Measurements from ENCODE around the gene LDLRAD3.
"Not testable (repeated sequence)": the region's sequence is repeated elsewhere in the genome, so short reads cannot be mapped to it uniquely, and the experiment has no call there.

Gene LDLRAD3

GRCh38 chr11:35990816-35991215 lies 47.0 kb downstream of the LDLRAD3 start:
- DNase-seq (ENCODE audit: low read depth in 2 of 3, low spot score in 1 of 3) = no peak

- no peak for DNase-seq (ENCODE audit: low read depth in 2 of 3, low spot score in 1 of 3)
These were observed 48.7 kb downstream of the LDLRAD3 start for GRCh38 chr11:35992548-35992947.

GRCh38 chr11:35994421-35994820 lies 50.6 kb downstream of the LDLRAD3 start:
- DNase-seq (ENCODE audit: low read depth in 2 of 3, low spot score in 1 of 3) = no peak

GRCh38 chr11:35995681-35996271 lies 51.9 kb downstream of the LDLRAD3 start:
- DNase-seq (ENCODE audit: low read depth in 2 of 3, low spot score in 1 of 3) = no peak

GRCh38 chr11:35997902-35998520 lies 54.1 kb downstream of the LDLRAD3 start:
- no peak for DNase-seq (ENCODE audit: low read depth in 2 of 3, low spot score in 1 of 3)

GRCh38 chr11:35998634-35999033 lies 54.8 kb downstream of the LDLRAD3 start:
- DNase-seq (ENCODE audit: low read depth in 2 of 3, low spot score in 1 of 3) = no peak

- no peak for DNase-seq (ENCODE audit: low read depth in 2 of 3, low spot score in 1 of 3)
These were observed 56.8 kb downstream of the LDLRAD3 start for GRCh38 chr11:36000616-36001190.

- no peak for DNase-seq (ENCODE audit: low read depth in 2 of 3, low spot score in 1 of 3)
These were observed 58.3 kb downstream of the LDLRAD3 start for GRCh38 chr11:36002196-36002595.

- DNase-seq (ENCODE audit: low read depth in 2 of 3, low spot score in 1 of 3) = no peak
These were observed 58.9 kb downstream of the LDLRAD3 start for GRCh38 chr11:36002796-36003195.

- no peak for DNase-seq (ENCODE audit: low read depth in 2 of 3, low spot score in 1 of 3)
These were observed 62.7 kb downstream of the LDLRAD3 start for GRCh38 chr11:36006556-36006955.

GRCh38 chr11:36007127-36007655 lies 63.3 kb downstream of the LDLRAD3 start:
- no peak for DNase-seq (ENCODE audit: low read depth in 2 of 3, low spot score in 1 of 3)

GRCh38 chr11:36008584-36008983 lies 64.7 kb downstream of the LDLRAD3 start:
- no peak for DNase-seq (ENCODE audit: low read depth in 2 of 3, low spot score in 1 of 3)

GRCh38 chr11:36009473-36009872 lies 65.6 kb downstream of the LDLRAD3 start:
- DNase-seq (ENCODE audit: low read depth in 2 of 3, low spot score in 1 of 3) = no peak

GRCh38 chr11:36010010-36010740 lies 66.3 kb downstream of the LDLRAD3 start:
- no peak for DNase-seq (ENCODE audit: low read depth in 2 of 3, low spot score in 1 of 3)

GRCh38 chr11:36011574-36011973 lies 67.7 kb downstream of the LDLRAD3 start:
- DNase-seq (ENCODE audit: low read depth in 2 of 3, low spot score in 1 of 3) = no peak

- no peak for DNase-seq (ENCODE audit: low read depth in 2 of 3, low spot score in 1 of 3)
These were observed 68.6 kb downstream of the LDLRAD3 start for GRCh38 chr11:36012455-36012854.

GRCh38 chr11:36012979-36013378 lies 69.1 kb downstream of the LDLRAD3 start:
- DNase-seq (ENCODE audit: low read depth in 2 of 3, low spot score in 1 of 3) = no peak

- DNase-seq (ENCODE audit: low read depth in 2 of 3, low spot score in 1 of 3) = not testable (repeated sequence)
These were observed 69.6 kb downstream of the LDLRAD3 start for GRCh38 chr11:36013446-36013845.

GRCh38 chr11:36013950-36014897 lies 70.4 kb downstream of the LDLRAD3 start:
- DNase-seq (ENCODE audit: low read depth in 2 of 3, low spot score in 1 of 3) = no peak

GRCh38 chr11:36014898-36015665 lies 71.2 kb downstream of the LDLRAD3 start:
- no peak for DNase-seq (ENCODE audit: low read depth in 2 of 3, low spot score in 1 of 3)

Measured in stimulated activated CD4-positive, alpha-beta T cell treated with anti-CD3 and anti-CD28 coated beads, Interleukin-12 subunit alpha, Interleukin-12 subunit beta, amount 100 ng/mL, for 48 hours (primary cell).